GM18498 (cell line): ENCODE measurements around the gene RASSF10.

Experiments
- ATAC-seq: cut with Tn5 transposase; IDR thresholded peaks from one replicate; pipeline ENCODE4 v1.9.1; 2021; ENCODE audit warnings: mild to moderate bottlenecking, moderate library complexity; ENCODE audit not compliant: unreplicated experiment

Gene RASSF10

DNA sequence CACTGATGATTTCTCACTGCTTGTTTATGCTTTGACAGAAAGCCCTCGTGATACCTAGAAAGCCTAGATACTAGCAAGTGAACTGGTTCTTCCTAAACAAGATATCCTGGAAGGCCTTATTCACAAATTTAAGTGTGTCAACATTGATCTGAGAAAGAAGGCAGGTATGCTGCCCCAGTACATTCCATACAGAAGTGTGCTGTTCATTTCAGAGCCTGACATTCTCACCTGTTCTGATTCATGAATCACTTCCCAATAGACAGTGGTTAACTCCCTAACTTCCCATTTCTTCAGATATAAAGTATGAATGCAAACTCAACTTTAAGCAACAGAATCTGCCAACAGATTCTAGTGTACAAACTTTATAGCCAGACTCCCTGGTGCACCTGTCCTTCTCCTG lies 15.5 kb upstream of the RASSF10 start:
- ATAC-seq: no peak

DNA sequence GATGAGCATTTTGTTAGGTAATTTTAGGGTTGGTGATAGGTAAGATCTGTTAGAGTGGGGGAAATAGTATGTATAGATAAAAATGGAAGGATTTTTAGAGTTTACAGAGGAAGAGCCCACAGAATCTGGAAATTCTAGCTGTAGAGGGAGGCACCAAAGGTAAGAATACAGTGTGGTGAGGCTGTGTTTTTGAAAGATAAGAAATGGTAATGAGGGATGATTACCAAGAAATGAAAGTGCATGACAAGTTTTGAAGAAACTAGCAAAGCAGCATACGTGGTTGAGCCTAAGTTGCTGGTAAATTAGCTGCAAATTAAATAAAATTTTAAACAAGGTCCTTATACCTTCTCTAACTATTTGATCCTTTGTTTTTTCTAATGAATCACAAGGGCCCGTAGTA lies 14.6 kb upstream of the RASSF10 start:
- no peak for ATAC-seq

DNA sequence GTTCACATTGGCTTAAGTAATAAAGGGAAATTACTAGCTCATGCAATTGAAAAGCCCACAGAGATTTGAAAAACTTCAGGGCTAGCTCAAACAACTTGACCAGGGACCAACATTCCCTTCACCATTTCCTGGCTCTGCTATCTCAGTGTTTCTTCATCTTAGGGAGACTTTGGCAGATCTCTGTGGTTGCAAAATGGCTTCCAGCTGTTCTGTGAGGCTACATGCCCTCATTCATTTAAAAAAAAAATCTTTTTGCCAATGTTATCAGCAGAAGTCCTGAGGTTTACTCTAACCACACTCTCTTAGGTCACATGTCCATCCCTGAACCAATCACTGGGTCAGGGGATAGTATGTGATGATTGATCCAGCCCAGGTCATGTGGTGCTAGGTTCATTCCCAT lies 13.9 kb upstream of the RASSF10 start:
- no peak for ATAC-seq

DNA sequence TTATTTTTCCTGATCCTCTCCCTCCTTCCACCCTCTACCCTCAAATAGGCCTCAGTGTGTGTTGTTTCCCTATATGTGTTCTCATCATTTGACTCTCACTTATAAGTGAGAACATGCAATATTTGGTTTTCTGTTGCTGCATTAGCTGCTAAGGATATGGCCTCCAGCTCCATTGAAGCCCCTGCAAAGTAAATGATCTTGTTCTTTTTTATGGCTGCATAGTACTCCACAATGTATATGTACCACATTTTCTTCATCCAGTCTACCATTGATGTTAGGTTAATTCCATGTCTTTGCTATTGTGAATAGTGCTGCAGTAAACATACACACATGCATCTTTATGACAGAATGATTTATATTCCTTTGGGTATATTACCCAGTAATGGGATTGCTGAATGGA lies 13.3 kb upstream of the RASSF10 start:
- no peak for ATAC-seq

DNA sequence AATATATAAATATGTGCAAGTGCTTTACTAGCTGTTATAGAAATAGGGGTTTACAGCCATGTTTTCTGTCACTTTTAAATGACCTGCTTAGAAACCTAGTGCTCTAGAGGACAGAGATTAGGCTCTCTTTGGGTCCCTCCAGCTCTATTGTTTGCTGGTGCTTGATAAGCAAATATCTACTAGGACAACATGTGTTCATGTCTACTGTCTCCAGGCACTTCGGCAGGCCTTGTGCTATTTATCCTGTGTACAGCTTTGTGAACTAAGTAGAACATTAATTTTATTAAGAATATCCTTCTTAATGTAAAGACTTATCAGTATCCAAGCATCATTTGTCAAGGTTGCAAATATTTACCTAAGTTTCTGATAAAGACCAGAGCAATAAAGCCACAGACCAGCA lies 11.9 kb upstream of the RASSF10 start:
- ATAC-seq: no peak

DNA sequence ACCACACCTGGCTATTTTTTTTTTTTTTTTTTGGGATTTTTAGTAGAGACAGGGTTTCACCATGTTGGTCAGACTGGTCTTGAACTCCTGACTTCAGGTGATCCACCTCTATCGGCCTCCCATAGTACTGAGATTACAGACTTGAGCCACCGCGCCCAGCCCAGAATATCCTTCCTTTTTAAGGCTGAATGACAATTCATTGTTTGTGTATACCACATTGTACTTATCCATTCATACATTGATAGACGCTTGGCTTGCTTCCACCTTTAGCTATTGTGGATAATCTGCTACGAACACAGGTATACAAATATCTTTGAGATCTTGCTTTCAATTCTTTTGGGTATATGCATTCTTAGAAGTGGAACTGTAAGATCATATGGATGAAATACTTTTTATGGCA lies 10.8 kb upstream of the RASSF10 start:
- ATAC-seq: no peak

DNA sequence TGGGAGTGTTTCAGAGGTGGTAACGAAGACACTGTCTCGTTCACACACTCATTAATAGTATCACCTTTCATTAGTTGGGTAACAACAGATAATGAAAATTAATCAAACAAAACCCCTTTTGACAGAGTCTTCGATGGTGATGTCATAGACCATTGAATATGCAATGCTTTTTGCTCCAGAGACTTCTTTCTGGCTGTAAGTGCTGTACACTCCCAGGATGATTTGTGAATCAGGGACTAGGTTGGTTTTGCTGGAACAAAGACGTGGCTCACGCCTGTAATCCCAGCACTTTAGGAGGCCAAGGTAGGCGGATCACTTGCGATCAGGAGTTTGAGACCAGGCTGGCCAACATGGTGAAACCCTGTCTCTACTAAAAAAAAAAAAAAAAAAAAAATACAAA lies 9.5 kb upstream of the RASSF10 start:
- ATAC-seq: no peak

DNA sequence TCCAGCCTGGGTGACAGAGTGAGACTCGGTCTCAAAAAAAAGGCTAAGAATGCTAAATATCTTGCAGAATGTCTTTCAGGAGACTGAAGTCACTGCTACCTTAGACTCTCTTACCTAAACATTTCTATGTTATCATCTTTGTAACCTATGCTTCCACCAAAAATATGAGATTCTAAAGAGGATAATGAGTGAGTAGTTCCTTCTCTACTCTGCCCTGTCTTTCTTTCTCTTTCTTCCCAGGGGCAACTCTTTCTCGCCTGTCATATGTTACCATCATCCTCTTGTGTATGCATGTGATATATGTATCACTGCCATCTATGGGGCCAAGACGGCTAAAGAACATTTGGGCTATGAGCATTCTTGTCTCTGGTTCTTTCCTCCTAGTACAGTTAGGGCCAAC lies 9.0 kb upstream of the RASSF10 start:
- ATAC-seq: no peak

DNA sequence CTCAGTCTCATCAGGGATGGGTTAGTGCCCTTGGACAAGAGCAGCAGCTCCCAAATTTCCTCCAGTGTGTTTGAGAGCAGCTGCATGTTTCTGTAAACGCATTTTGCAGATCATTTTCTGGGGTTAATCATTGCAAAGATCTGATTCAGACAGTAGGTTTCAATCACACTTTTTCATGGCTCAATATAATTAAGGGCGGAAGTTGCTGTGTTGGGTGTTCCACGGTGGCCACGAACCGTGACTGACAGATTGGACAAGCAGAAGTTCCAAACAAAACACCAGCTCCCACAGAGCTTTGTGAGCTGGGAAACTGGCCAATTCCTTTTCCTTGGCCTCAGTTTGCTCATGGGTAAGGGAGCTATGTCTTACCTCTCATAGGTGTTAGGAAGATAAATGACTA lies 8.4 kb upstream of the RASSF10 start:
- no peak for ATAC-seq

DNA sequence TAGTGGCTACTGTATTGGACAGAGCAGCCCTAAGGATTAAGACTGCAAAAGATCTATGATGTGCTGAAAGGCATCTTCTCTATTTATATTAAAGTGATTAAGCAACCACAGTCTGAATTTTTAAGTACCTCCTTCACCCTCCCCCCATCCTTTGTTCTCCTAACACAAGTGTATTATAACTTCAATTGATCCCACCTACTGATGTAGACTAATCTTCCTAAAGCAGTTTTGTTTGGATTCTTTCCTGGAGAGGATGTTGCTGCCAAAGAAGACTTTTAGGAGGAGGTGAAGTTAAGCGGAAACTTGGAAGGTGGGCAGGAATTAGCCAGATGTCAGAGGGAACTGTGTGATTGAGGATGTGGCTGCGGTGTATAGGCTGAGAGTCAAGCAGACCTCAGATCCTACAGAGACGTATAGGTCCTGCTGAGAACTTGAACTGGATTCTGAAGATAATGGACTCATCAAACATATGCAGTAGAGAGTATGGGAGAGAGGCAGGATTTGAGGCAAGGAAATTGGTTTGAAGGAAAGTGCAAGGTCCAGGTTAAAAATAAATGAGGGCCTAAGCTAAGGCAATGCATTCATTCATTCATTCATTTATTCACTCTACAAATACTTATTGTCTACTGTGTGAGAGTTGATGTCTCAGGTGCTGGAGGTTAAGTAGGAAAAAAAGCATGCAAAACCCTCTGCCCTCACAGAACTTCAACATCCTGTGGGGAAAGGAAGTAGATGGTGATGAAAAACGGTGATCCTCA lies 5.2 kb upstream of the RASSF10 start:
- no peak for ATAC-seq

DNA sequence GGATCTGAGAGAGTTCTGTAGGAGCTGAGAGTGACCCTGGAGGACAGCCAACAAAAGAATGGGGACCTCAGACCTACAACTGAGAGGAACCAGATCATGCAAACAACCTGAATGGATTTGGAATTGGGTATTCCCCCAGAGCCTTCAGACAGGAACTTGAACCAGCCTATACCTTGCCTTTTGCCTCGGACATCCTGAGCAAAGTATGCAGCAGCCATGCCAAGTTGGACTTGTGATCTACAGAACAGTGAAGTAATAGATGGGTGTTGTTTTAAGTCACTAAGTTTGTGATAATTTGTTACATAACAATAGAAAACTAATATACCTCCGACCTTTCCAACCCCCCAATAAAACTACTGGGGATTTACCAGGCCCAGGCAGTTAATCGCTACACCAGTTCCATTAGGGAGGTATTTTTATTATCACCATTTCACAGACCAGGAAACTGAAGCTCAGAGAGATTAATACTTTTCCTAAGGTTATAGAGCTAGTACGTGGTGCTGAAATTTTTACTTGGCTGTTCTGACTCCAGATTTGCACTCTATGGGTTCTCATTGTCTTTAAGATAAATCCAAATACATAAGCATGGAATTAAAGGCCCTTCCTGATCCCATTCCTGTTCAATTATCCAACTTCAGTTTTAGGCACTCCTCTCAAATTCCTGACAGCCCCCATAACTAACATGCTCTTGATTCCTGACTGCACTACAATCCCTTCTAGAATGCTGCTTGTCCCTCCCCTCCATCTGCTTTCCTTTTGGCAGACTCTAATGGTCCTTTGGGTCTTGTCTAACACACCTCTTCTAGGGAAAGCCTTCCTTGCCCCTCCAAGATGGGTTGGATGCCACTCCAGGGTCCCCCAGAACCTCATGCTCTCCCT lies 1.7 kb upstream of the RASSF10 start:
- no peak for ATAC-seq

DNA sequence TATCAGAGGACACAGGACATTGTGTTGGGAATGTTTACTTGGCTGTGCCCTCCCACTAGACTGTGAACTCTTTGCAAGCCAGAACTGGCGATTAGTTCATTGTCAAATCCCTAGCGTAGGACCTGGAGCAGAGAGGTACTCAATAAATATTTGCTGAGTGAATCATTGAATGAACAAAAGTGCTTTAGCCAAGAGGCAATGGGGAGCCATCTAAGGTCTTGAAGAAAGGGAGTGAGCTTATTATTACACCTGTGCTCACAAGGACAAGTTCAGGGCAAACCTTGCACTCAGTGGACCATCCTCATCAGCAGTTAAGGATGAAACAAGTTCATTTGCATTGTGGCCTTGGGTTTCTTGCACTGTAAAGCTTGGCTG lies 1.1 kb upstream of the RASSF10 start:
- ATAC-seq: no peak

DNA sequence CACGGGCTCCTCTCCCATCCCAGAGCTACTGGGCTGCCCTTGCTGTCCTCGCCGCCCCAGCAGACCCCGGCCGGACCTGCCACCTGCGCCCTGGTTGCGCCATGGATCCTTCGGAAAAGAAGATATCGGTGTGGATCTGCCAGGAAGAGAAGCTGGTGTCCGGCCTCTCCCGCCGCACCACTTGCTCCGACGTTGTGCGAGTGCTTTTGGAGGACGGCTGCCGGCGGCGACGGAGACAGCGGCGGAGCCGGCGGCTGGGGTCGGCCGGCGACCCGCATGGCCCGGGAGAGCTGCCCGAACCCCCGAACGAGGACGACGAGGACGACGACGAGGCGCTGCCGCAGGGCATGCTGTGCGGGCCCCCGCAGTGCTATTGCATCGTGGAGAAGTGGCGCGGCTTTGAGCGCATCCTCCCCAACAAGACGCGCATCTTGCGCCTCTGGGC lies 382 bp downstream of the RASSF10 start:
- peak; percentile 20 for ATAC-seq

DNA sequence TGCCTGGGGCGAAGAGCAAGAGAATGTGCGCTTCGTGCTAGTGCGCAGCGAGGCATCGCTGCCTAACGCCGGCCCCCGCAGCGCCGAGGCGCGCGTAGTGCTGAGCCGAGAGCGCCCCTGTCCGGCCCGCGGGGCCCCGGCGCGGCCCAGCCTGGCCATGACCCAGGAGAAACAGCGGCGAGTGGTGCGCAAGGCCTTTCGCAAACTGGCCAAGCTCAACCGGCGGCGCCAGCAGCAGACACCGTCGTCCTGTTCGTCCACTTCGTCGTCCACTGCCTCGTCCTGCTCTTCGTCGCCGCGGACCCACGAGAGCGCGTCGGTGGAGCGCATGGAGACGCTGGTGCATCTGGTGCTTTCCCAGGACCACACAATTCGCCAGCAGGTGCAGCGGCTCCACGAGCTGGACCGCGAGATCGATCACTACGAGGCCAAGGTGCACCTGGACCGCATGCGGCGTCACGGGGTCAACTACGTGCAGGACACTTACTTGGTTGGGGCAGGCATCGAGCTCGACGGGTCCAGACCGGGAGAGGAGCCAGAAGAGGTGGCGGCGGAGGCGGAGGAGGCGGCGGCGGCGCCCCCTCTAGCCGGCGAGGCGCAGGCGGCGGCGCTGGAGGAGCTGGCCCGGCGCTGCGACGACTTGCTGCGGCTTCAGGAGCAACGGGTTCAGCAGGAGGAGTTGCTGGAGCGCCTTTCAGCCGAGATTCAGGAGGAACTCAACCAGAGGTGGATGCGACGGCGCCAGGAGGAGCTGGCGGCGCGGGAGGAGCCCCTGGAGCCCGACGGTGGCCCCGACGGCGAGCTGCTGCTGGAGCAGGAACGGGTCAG lies 1.0 kb downstream of the RASSF10 start:
- no peak for ATAC-seq

DNA sequence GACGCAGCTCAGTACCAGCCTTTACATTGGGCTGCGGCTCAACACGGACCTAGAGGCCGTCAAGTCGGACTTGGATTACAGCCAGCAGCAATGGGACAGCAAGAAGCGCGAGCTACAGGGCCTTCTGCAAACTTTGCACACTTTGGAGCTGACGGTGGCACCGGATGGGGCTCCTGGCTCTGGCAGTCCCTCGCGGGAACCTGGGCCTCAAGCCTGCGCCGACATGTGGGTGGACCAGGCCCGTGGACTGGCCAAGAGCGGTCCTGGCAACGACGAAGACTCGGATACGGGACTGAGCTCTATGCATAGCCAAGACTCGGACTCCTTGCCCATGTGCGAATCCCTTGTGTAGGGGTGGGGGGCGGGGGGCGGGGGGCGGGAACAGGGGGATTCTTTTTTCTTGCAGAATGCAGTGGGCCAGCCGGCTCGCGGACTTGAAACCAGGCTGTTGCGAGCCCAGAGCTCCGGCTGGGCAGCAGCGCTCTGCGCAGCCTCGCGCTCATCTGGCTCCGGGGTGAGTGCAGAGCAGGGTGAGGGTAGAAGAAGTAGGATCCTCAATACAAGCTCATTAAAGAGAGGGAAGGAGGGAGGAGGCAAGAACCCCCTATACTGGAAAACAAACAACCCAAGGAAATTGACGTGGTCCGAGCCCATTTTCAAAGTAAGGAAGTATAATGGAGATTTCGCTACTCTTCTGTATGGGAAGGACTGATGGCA lies 1.8 kb downstream of the RASSF10 start:
- ATAC-seq: no peak

DNA sequence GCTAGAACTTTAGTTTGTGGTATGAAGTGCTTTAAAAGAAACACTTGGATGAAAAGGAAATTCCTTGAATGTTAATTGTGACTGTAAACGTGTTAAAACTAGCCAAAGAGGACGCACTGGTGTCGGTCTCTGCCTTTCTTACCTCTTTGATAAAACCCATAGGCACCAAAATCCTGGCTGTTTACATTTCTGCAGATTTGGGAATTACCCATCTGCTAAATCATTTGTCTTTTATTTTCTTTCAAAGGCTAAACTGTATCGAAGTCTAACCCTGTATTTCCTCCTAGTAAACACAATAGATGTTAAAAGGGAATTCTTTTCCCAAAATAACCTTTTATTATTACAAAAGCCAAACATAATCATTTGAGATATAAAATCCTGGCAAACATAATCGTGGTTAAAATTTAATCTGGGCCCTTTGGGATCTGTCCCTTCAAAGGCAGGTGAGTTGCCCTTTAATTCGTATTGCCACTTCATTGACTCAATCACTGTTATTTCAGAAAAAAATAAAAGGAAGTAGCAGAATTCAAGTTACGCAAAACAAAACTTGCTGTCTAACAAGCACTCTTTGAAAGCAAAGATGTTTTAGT lies 2.4 kb downstream of the RASSF10 start:
- no peak for ATAC-seq

DNA sequence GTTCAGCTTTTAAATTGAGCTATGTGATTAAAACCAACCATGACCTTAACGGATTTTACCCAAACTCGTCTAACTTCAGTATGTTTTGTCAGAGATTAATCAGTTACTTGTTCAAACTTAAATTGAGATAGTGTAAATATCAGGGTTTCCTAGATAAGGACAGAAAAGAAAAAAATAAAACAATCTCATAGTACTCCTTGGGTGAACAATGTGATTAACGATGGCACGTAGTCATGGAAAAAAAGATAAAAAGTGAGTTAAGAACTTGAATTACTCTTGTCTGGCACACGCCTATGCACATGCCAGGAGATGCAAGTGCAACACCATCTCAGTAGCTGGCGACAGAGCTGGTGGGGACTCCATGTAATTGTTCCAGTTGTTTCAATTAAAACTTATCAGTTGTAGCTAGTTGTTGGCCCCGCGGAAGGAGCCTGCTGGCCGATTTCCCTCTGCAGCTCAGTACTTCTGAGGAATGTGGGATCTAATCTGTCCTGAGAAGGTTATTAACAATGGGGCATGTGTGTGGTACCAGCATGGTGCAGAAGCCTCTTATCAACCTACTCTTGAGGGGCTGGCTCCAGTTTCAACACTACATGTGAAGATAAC lies 3.0 kb downstream of the RASSF10 start:
- no peak for ATAC-seq

DNA sequence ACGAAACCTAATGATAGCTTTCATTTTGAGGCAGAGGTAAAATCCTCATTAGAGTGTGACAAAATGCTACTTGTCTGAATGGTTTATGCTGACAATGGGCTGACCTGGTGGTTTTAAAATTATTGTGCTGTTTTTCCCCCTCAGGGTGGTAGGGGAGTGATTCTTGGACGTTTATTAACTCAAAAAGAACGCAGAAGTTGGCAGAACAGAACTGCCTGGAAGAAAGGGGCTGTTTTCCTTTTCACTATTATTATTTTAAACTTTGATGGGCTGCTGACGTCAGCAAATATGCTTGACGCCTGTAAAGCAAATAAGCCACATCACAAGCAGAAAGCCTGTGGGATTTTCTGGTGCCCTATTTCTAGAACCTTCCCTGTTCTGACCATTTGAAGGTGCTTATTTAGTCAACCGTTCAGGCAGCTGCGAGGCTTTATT lies 4.0 kb downstream of the RASSF10 start:
- no peak for ATAC-seq

DNA sequence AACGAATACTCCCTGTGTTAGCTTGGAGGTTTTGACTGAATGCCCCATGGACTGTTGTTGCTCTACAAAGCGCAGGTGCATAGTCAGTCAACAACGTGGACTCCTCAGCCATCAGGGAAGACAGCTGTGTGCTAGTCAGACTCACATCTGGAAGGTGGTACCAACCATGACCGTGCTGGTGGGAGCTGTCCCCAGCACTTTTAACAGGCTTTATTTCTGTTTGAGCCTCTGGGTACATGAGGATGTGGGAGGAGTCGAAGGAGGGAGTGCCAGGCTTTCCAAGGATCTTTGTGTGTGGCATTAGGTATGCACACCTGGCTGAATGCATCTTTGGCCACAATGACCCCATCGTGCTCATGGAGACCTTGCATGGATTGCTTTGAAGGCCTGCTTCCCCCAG lies 6.6 kb downstream of the RASSF10 start:
- ATAC-seq: no peak

DNA sequence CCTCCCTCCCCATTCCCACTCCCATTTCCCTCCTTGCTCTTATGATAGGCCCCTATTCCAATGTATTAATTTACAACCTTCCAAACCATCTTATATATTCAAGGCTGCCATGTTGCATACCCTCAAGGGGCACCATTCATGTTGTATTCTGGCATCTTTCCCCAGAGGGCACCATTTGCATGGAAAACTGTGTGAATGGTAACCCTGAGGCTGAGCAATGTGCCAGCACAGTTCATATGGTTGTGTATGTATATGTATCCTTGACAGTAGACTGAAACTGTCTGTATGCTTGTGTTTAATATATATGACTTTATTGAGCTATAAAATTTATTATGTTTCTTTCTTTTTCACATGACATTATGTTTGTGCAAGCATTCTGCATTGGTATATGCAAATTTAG lies 7.3 kb downstream of the RASSF10 start:
- no peak for ATAC-seq
